Measurements from ENCODE around the gene SLC13A2. TPM values are rescaled to one million over a fixed set of nuclear protein-coding genes. Genes with fewer than 3 reads are reported as not detected.

SLC13A2 gene
- total RNA-seq, 1 experiment from 2014 or later: not detected

- Histone ChIP-seq H3K14ac (ENCODE audit: insufficient read depth, low read length) (no peak overlapping the region), H3K9ac (ENCODE audit: extremely low read depth, insufficient read length, low read length) (no peak overlapping the region), H2BK120ac (ENCODE audit: low read depth, low read length, poor library complexity, severe bottlenecking) (no peak overlapping the region), H4K20me1 (ENCODE audit: control insufficient read depth, insufficient read depth, insufficient read length) (no peaks in the 10 kb centered on the region), H3T11ph (ENCODE audit: low read length) (no peak overlapping the region), H2BK20ac (ENCODE audit: low read depth, low read length, poor library complexity, severe bottlenecking) (no peak overlapping the region), H2BK5ac (ENCODE audit: insufficient read length, low read length) (no peak overlapping the region), H2BK12ac (ENCODE audit: insufficient read length, low read depth, low read length) (no peak overlapping the region), H4K5ac (ENCODE audit: insufficient read length, low read depth, low read length) (no peak overlapping the region), H4K91ac (ENCODE audit: insufficient read length, low read depth, low read length) (no peak overlapping the region), H3K79me2 (ENCODE audit: insufficient read depth, low read length) (no peaks in the 10 kb centered on the region), H3K4me1 (ENCODE audit: insufficient read depth, low read length) (peaks cover 2% of the 10 kb centered on the region; the same call in 1 of the 2 replicates), H3K23ac (ENCODE audit: insufficient read length, low read depth, low read length) (no peak overlapping the region), H3K4ac (ENCODE audit: low read depth, low read length) (no peak overlapping the region), H3K4me2 (ENCODE audit: insufficient read depth, insufficient read length, low read length) (no peak overlapping the region), H2BK15ac (ENCODE audit: low read depth, low read length) (no peak overlapping the region), H3K56ac (ENCODE audit: insufficient read length, low read depth, low read length) (no peak overlapping the region), H2AFZ (ENCODE audit: low read length) (no peak overlapping the region), H3K27me3 (ENCODE audit: insufficient read depth, low read length) (no peaks in the 10 kb centered on the region), H2AK5ac (ENCODE audit: insufficient read length, low read length) (no peak overlapping the region), H3K27ac (ENCODE audit: insufficient read length, low read depth, low read length) (no peak overlapping the region), H3K23me2 (ENCODE audit: insufficient read length, low read depth, low read length, poor library complexity, severe bottlenecking) (no peaks in the 10 kb centered on the region), H3K79me1 (ENCODE audit: insufficient read depth, low read depth, low read length, poor library complexity, severe bottlenecking) (no peaks in the 10 kb centered on the region), H4K8ac (replicated peaks; ENCODE audit: insufficient read length, low read depth, low read length) (no peak overlapping the region), H3K18ac (ENCODE audit: insufficient read length, low read depth, low read length) (no peak overlapping the region), H3K9me3 (ENCODE audit: control insufficient read depth, low read depth, low read length) (no peaks in the 10 kb centered on the region)
- Mint-ChIP-seq H3K9me3 (no peaks in the 10 kb centered on the region), H3K4me1 (peaks cover 17 to 40% of the 10 kb centered on the region in 2 experiments), H3K27me3 (ENCODE audit: low read depth) (peaks cover 6% of the 10 kb centered on the region; the same call in 1 of the 2 replicates), H3K27ac (peak overlapping the region; percentile 3 to 66 (median 34); a peak in 4 of 7 replicates), H3K4me3 (no peak overlapping the region), H3K36me3 (ENCODE audit: insufficient read depth in 1 of 3, low read depth in 3 of 3) (no peaks in the 10 kb centered on the region; a peak in 1 of 7 replicates)
- WGBS (ENCODE audit: extremely low coverage, insufficient read length, low lambda C conversion rate): no CpG with 5 or more reads among the region's 13 CpGs
- DNase-seq: no peak
- TF ChIP-seq, protein P1, sequence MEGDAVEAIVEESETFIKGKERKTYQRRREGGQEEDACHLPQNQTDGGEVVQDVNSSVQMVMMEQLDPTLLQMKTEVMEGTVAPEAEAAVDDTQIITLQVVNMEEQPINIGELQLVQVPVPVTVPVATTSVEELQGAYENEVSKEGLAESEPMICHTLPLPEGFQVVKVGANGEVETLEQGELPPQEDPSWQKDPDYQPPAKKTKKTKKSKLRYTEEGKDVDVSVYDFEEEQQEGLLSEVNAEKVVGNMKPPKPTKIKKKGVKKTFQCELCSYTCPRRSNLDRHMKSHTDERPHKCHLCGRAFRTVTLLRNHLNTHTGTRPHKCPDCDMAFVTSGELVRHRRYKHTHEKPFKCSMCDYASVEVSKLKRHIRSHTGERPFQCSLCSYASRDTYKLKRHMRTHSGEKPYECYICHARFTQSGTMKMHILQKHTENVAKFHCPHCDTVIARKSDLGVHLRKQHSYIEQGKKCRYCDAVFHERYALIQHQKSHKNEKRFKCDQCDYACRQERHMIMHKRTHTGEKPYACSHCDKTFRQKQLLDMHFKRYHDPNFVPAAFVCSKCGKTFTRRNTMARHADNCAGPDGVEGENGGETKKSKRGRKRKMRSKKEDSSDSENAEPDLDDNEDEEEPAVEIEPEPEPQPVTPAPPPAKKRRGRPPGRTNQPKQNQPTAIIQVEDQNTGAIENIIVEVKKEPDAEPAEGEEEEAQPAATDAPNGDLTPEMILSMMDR (conservative IDR thresholded peaks at IDR 0.05): no peak
These were observed 27.4 kb downstream of the SLC13A2 start for GRCh38 chr17:28500712-28501379.
